H9 (cell line): ENCODE results near the gene YWHAB. TPM values are rescaled to one million over a fixed set of nuclear protein-coding genes. Genes with fewer than 3 reads are reported as not detected.

Source experiments
- DNase-seq: peaks from one replicate; pipeline ENCODE4 v3.0.0-alpha.2; 2017
- H2AFZ ChIP-seq: one replicate; pipeline ENCODE4 v1.6.1; 2013; ENCODE audit warnings: mild to moderate bottlenecking, low read length, control low read depth, moderate library complexity
- H2AK5ac ChIP-seq: 2 replicates; pipeline ENCODE4 v1.6.1; 2013; ENCODE audit warnings: low read length, control low read depth, mixed read lengths; ENCODE audit not compliant: insufficient read length
- H2BK120ac ChIP-seq: one replicate; pipeline ENCODE4 v1.6.1; 2013; ENCODE audit warnings: low read depth, mild to moderate bottlenecking, low read length, control low read depth, inconsistent platforms; ENCODE audit not compliant: poor library complexity, severe bottlenecking
- H2BK12ac ChIP-seq: 2 replicates; pipeline ENCODE4 v1.6.1; 2013; ENCODE audit warnings: low read length, control low read depth, mixed read lengths, low read depth; ENCODE audit not compliant: insufficient read length
- H2BK15ac ChIP-seq: 2 replicates; pipeline ENCODE4 v1.6.1; 2013; ENCODE audit warnings: low read depth, low read length, control low read depth
- H2BK20ac ChIP-seq: one replicate; pipeline ENCODE4 v1.6.1; 2013; ENCODE audit warnings: low read depth, mild to moderate bottlenecking, low read length, control low read depth, inconsistent platforms; ENCODE audit not compliant: poor library complexity, severe bottlenecking
- H2BK5ac ChIP-seq: 2 replicates; pipeline ENCODE4 v1.6.1; 2013; ENCODE audit warnings: low read length, control low read depth, mixed read lengths; ENCODE audit not compliant: insufficient read length
- H3K14ac ChIP-seq: 2 replicates; pipeline ENCODE4 v1.6.1; 2013; ENCODE audit warnings: low read length, control low read depth; ENCODE audit not compliant: insufficient read depth
- H3K18ac ChIP-seq: 2 replicates; pipeline ENCODE4 v1.6.1; 2013; ENCODE audit warnings: low read depth, mild to moderate bottlenecking, mixed read lengths, low read length, control low read depth; ENCODE audit not compliant: insufficient read length
- H3K23ac ChIP-seq: 2 replicates; pipeline ENCODE4 v1.6.1; 2013; ENCODE audit warnings: low read length, control low read depth, mixed read lengths, low read depth; ENCODE audit not compliant: insufficient read length
- H3K23me2 ChIP-seq: 2 replicates; pipeline ENCODE4 v1.6.1; 2013; ENCODE audit warnings: low read depth, mild to moderate bottlenecking, mixed read lengths, low read length, control low read depth; ENCODE audit not compliant: insufficient read length, poor library complexity, severe bottlenecking
- H3K27ac ChIP-seq: 2 replicates; pipeline ENCODE4 v1.5.1; 2013; ENCODE audit warnings: low read length, control low read depth, mixed read lengths, low read depth; ENCODE audit not compliant: insufficient read length
- H3K27me3 ChIP-seq: 2 replicates; pipeline ENCODE4 v1.6.1; 2013; ENCODE audit warnings: low read length, control low read depth, inconsistent platforms; ENCODE audit not compliant: insufficient read depth
- H3K4ac ChIP-seq: 2 replicates; pipeline ENCODE4 v1.6.1; 2013; ENCODE audit warnings: low read depth, mild to moderate bottlenecking, control low read depth, inconsistent platforms, low read length, moderate library complexity
- H3K4me1 ChIP-seq: 2 replicates; pipeline ENCODE4 v1.6.1; 2013; ENCODE audit warnings: low read length, control low read depth, inconsistent platforms; ENCODE audit not compliant: insufficient read depth
- H3K4me2 ChIP-seq: 2 replicates; pipeline ENCODE4 v1.6.1; 2013; ENCODE audit warnings: low read length, control low read depth, mixed read lengths; ENCODE audit not compliant: insufficient read length, insufficient read depth
- H3K56ac ChIP-seq: 2 replicates; pipeline ENCODE4 v1.6.1; 2013; ENCODE audit warnings: low read depth, mild to moderate bottlenecking, mixed read lengths, low read length, control low read depth; ENCODE audit not compliant: insufficient read length
- H3K79me1 ChIP-seq: 2 replicates; pipeline ENCODE4 v1.6.1; 2013; ENCODE audit warnings: low read depth, mild to moderate bottlenecking, moderate library complexity, low read length, control low read depth, inconsistent platforms; ENCODE audit not compliant: insufficient read depth, poor library complexity, severe bottlenecking
- H3K79me2 ChIP-seq: 2 replicates; pipeline ENCODE4 v1.6.1; 2013; ENCODE audit warnings: low read length, control low read depth, inconsistent platforms; ENCODE audit not compliant: insufficient read depth
- H3K9ac ChIP-seq: 2 replicates; pipeline ENCODE4 v1.6.1; 2013; ENCODE audit warnings: low read length, control low read depth, mixed read lengths; ENCODE audit not compliant: insufficient read length; ENCODE audit errors: extremely low read depth
- H3K9me3 ChIP-seq: one replicate; pipeline ENCODE4 v1.6.1; 2013; ENCODE audit warnings: low read depth, low read length, inconsistent platforms; ENCODE audit not compliant: control insufficient read depth
- H3T11ph ChIP-seq: one replicate; pipeline ENCODE4 v1.6.1; 2013; ENCODE audit warnings: mild to moderate bottlenecking, low read length, control low read depth, inconsistent platforms
- H4K20me1 ChIP-seq: one replicate; pipeline ENCODE4 v1.6.1; 2013; ENCODE audit not compliant: control insufficient read depth, insufficient read length, insufficient read depth
- H4K5ac ChIP-seq: 2 replicates; pipeline ENCODE4 v1.6.1; 2013; ENCODE audit warnings: low read depth, mild to moderate bottlenecking, mixed read lengths, low read length, control low read depth; ENCODE audit not compliant: insufficient read length
- H4K8ac ChIP-seq: replicated peaks from 2 replicates; pipeline ENCODE4 v1.6.1; 2013; ENCODE audit warnings: low read length, control low read depth, mixed read lengths, low read depth; ENCODE audit not compliant: insufficient read length
- H4K91ac ChIP-seq: 2 replicates; pipeline ENCODE4 v1.6.1; 2013; ENCODE audit warnings: low read depth, mild to moderate bottlenecking, moderate library complexity, mixed read lengths, low read length, control low read depth; ENCODE audit not compliant: insufficient read length
- H3K27ac Mint-ChIP-seq, 3 experiments: 2 replicates in 2 of 3; 3 replicates in 1 of 3; pipeline ENCODE4 v1.8.0; 2020 to 2021; ENCODE audit warnings: mixed read lengths in 3 of 3, mild to moderate bottlenecking in 1 of 3, moderate library complexity in 1 of 3
- H3K27me3 Mint-ChIP-seq: 2 replicates; pipeline ENCODE4 v1.8.0; 2021; ENCODE audit warnings: low read depth, mild to moderate bottlenecking, moderate library complexity, mixed read lengths
- H3K36me3 Mint-ChIP-seq, 3 experiments: 2 replicates in 2 of 3; 3 replicates in 1 of 3; pipeline ENCODE4 v1.8.0; 2020 to 2021; ENCODE audit warnings: low read depth in 3 of 3, mixed read lengths in 3 of 3; ENCODE audit not compliant: insufficient read depth in 1 of 3
- H3K4me1 Mint-ChIP-seq, 2 experiments: 2 replicates each; pipeline ENCODE4 v1.8.0; 2020; ENCODE audit warnings: mixed read lengths in 2 of 2
- H3K4me3 Mint-ChIP-seq, 2 experiments: 2 replicates in 1 of 2; 3 replicates in 1 of 2; pipeline ENCODE4 v1.8.0; 2020 to 2021; ENCODE audit warnings: mild to moderate bottlenecking in 2 of 2, mixed read lengths in 2 of 2, moderate library complexity in 1 of 2
- H3K9me3 Mint-ChIP-seq, 2 experiments: 2 replicates in 1 of 2; 3 replicates in 1 of 2; pipeline ENCODE4 v1.8.0; 2020; ENCODE audit warnings: mild to moderate bottlenecking in 2 of 2, mixed read lengths in 2 of 2, moderate library complexity in 1 of 2
- CTCF ChIP-seq: fragments of 200-600 bp; sonication (generic); conservative IDR thresholded peaks from 3 replicates; pipeline ENCODE4 v1.8.0; 2021; ENCODE audit warnings: antibody characterized with exemption, mild to moderate bottlenecking
- WGBS: extraction: QIAGEN DNeasy Blood & Tissue Kit; methylation state at CpG from one replicate; pipeline ENCODE4 v1.1.7; 2013; ENCODE audit warnings: missing lambda C conversion rate, low lambda C conversion rate, mixed read lengths; ENCODE audit not compliant: insufficient read length; ENCODE audit errors: extremely low coverage; 5-methylcytosine and 5-hydroxymethylcytosine counted together
- total RNA-seq: library from RNA; stranded (reverse); gene quantifications from 2 replicates; pipeline ENCODE4 v1.2.1, GENCODE V29; 2021

The YWHAB gene
- total RNA-seq, 1 experiment from 2014 or later, result 203 TPM

- Mint-ChIP-seq H3K4me1 (peaks cover 0 to 8% of the 10 kb centered on the region in 2 experiments; a peak in 2 of 4 replicates), H3K9me3 (no peaks in the 10 kb centered on the region), H3K27me3 (peaks cover under 1% of the 10 kb centered on the region; the same call in 1 of the 2 replicates), H3K27ac (no peak overlapping the region), H3K4me3 (no peak overlapping the region), H3K36me3 (no peaks in the 10 kb centered on the region)
- Histone ChIP-seq H2BK120ac (no peak overlapping the region), H3K23me2 (no peaks in the 10 kb centered on the region), H3K4me2 (no peak overlapping the region), H3K79me1 (no peaks in the 10 kb centered on the region), H3K27ac (no peak overlapping the region), H2BK5ac (no peak overlapping the region), H4K8ac (no peak overlapping the region), H3T11ph (no peak overlapping the region), H3K27me3 (no peaks in the 10 kb centered on the region), H3K23ac (no peak overlapping the region), H2AFZ (no peak overlapping the region), H2BK20ac (no peak overlapping the region), H3K9me3 (no peaks in the 10 kb centered on the region), H3K56ac (no peak overlapping the region), H4K5ac (no peak overlapping the region), H3K4ac (no peak overlapping the region), H3K18ac (no peak overlapping the region), H3K14ac (no peak overlapping the region), H3K4me1 (no peaks in the 10 kb centered on the region), H3K9ac (no peak overlapping the region), H2AK5ac (no peak overlapping the region), H4K20me1 (no peaks in the 10 kb centered on the region), H4K91ac (no peak overlapping the region), H2BK15ac (no peak overlapping the region), H2BK12ac (no peak overlapping the region), H3K79me2 (no peaks in the 10 kb centered on the region)
- no peak for DNase-seq
- TF ChIP-seq CTCF, result no peak
- no CpG with 5 or more reads among the region's 5 CpGs for WGBS
Observed at GRCh38 chr20:44861531-44862006, 23.9 kb upstream of the YWHAB start.
